ENCODE data around the gene CLK3.

CLK3 gene

GRCh38 chr15:74603789-74604705 lies 11.6 kb upstream of the CLK3 start:
- DNase-seq: no peak

- no peak for DNase-seq
These were observed 10.4 kb upstream of the CLK3 start for GRCh38 chr15:74604983-74605794.

GRCh38 chr15:74605795-74606150 lies 9.9 kb upstream of the CLK3 start:
- DNase-seq: no peak

GRCh38 chr15:74608786-74609185 lies 6.8 kb upstream of the CLK3 start:
- no peak for DNase-seq

GRCh38 chr15:74609938-74610301 lies 5.7 kb upstream of the CLK3 start:
- no peak for DNase-seq

GRCh38 chr15:74610302-74610951 lies 5.2 kb upstream of the CLK3 start:
- no peak for DNase-seq

- no peak for DNase-seq
These were observed 4.3 kb upstream of the CLK3 start for GRCh38 chr15:74611341-74611740.

GRCh38 chr15:74611834-74612233 lies 3.8 kb upstream of the CLK3 start:
- no peak for DNase-seq

- DNase-seq: no peak
These were observed 3.0 kb upstream of the CLK3 start for GRCh38 chr15:74612677-74613076.

- no peak for DNase-seq
These were observed 2.3 kb upstream of the CLK3 start for GRCh38 chr15:74613089-74613952.

- DNase-seq: no peak
These were observed 1.5 kb upstream of the CLK3 start for GRCh38 chr15:74613953-74614743.

- DNase-seq: peak; percentile 85
These were observed 710 bp upstream of the CLK3 start for GRCh38 chr15:74614744-74615507.

GRCh38 chr15:74616366-74616939 lies 817 bp downstream of the CLK3 start:
- no peak for DNase-seq

GRCh38 chr15:74616996-74617395 lies 1.4 kb downstream of the CLK3 start:
- no peak for DNase-seq

- no peak for DNase-seq
These were observed 3.4 kb downstream of the CLK3 start for GRCh38 chr15:74618841-74619596.

GRCh38 chr15:74619916-74620635 lies 4.4 kb downstream of the CLK3 start:
- DNase-seq: no peak

GRCh38 chr15:74620636-74621545 lies 5.3 kb downstream of the CLK3 start:
- DNase-seq: peak; percentile 87

GRCh38 chr15:74621546-74621920 lies 5.9 kb downstream of the CLK3 start:
- no peak for DNase-seq

Data from islet precursor cell (in vitro differentiated cells).